ENCODE measurements around the gene SKI. TPM values are rescaled to one million over a fixed set of nuclear protein-coding genes. Genes with fewer than 3 reads are reported as not detected.
A peak's percentile ranks its signal among the peaks of the same experiment; 100 is the strongest.

The SKI gene
- total RNA-seq, 1 donor from 2014 or later = 18.7 TPM

- DNase-seq (ENCODE audit: low read depth, low spot score) = no peak
These were observed 46.9 kb downstream of the SKI start for GRCh38 chr1:2274929-2275475.

- DNase-seq (ENCODE audit: low read depth, low spot score) = no peak
These were observed 47.8 kb downstream of the SKI start for GRCh38 chr1:2275796-2276536.

- no peak for DNase-seq (ENCODE audit: low read depth, low spot score)
These were observed 48.9 kb downstream of the SKI start for GRCh38 chr1:2276803-2277580.

- DNase-seq (ENCODE audit: low read depth, low spot score) = no peak
These were observed 49.8 kb downstream of the SKI start for GRCh38 chr1:2277741-2278488.

- DNase-seq (ENCODE audit: low read depth, low spot score) = no peak
These were observed 50.6 kb downstream of the SKI start for GRCh38 chr1:2278591-2279209.

GRCh38 chr1:2279210-2279639, 51.1 kb downstream of the SKI start:
- DNase-seq (ENCODE audit: low read depth, low spot score) = peak; percentile 92

GRCh38 chr1:2279817-2280216, 51.7 kb downstream of the SKI start:
- no peak for DNase-seq (ENCODE audit: low read depth, low spot score)

- DNase-seq (ENCODE audit: low read depth, low spot score) = no peak
These were observed 54.6 kb downstream of the SKI start for GRCh38 chr1:2282556-2283270.

GRCh38 chr1:2283371-2283990, 55.4 kb downstream of the SKI start:
- no peak for DNase-seq (ENCODE audit: low read depth, low spot score)

GRCh38 chr1:2283991-2284895, 56.1 kb downstream of the SKI start:
- DNase-seq (ENCODE audit: low read depth, low spot score) = no peak

GRCh38 chr1:2284932-2285331, 56.8 kb downstream of the SKI start:
- no peak for DNase-seq (ENCODE audit: low read depth, low spot score)

- no peak for DNase-seq (ENCODE audit: low read depth, low spot score)
These were observed 58.8 kb downstream of the SKI start for GRCh38 chr1:2286923-2287322.

GRCh38 chr1:2287649-2288048, 59.5 kb downstream of the SKI start:
- DNase-seq (ENCODE audit: low read depth, low spot score) = no peak

- no peak for DNase-seq (ENCODE audit: low read depth, low spot score)
These were observed 60.2 kb downstream of the SKI start for GRCh38 chr1:2288311-2288710.

- no peak for DNase-seq (ENCODE audit: low read depth, low spot score)
These were observed 60.9 kb downstream of the SKI start for GRCh38 chr1:2288816-2289536.

GRCh38 chr1:2289607-2290006, 61.5 kb downstream of the SKI start:
- DNase-seq (ENCODE audit: low read depth, low spot score) = no peak

- no peak for DNase-seq (ENCODE audit: low read depth, low spot score)
These were observed 62.1 kb downstream of the SKI start for GRCh38 chr1:2290171-2290578.

Measured in pulmonary artery endothelial cell (primary cell).